Left ventricle myocardium superior (tissue), 1 donor: ENCODE measurements around the gene MGMT. TPM values are rescaled to one million over a fixed set of nuclear protein-coding genes. Genes with fewer than 3 reads are reported as not detected.

Experiments used
- ATAC-seq: fragments of 200-7000 bp; cut with Tn5 transposase; one replicate; pipeline ENCODE4 v1.9.1; 2020; ENCODE audit warnings: mild to moderate bottlenecking, moderate library complexity
- DNase-seq: peaks from one replicate; pipeline ENCODE4 v3.0.0-alpha.2; 2020
- intact Hi-C: fragments of 100-400 bp; cut with micrococcal nuclease; formaldehyde crosslinking; loops from one replicate; pipeline ENCODE4 v1.11.0; 2022
- total RNA-seq: library from RNA; stranded (reverse); fragmentation: NEBNext Ultra II Directional; extraction: Animal tissue kit (Norgen Biotek cat#: 25700); gene quantifications from one replicate; pipeline ENCODE4 v1.2.1, GENCODE V29; 2021
- donor health status: DM: no; HTN: yes; CAD: no; lungs with severe emphysema.

MGMT gene
- total RNA-seq, 1 donor from 2014 or later = 16.7 TPM

DNA sequence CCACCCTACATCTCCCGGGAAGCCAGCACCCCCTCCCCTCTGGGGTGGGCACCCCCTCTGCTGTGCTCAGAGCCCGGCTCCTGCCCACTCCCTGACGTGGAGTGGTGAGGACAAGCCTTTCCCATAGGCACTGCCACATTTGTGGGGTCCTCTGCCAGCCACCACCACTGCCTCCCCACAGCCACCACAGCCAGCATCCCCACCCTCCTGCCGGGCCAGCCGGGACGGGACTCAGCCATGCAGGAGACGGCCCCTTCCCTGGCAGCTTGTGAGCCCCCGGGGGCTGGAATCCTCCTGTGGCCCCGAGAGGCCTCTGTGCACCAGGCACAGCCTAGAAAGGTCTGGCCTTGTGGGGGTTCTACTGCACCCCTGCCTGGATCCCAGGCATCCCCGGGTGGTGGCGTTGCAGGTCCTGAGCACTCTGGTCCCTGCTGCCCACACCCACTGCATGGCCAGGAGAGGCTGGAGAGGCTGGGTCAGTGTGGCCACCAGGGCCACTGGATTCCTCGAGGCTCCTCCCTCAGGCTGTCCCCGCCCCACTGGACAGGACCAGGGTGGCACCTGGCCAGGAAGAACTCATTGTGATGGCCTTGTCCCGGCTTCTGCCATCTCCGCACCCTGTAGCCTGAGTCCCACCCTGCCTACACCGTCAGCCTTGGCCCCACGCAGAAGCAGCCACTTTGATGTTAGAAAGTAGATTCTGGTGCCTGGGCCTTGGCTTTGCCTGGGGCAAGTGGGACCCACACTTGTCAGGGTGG, 349.0 kb downstream of the MGMT start:
- ATAC-seq (no peak), DNase-seq (no peak)

DNA sequence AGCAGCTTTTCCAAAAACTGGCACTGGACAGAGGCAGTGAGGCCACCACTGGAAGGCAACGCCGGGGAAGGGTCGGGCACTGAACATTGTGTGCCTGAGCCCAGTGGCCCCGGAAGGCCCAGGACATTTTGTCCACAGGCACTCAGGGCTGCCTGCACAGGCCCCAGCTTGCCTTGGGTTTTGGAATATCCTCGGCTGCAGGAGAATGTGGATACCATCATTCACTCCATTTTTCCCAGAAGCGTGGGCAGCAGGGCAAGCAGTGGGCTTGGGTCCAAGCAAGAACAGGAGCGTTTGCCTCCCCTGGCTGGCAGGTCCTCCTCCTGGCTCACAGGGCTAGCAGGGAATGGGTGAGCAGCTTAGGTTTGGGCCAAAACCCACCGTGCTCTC, 349.6 kb downstream of the MGMT start:
- DNase-seq = no peak
- ATAC-seq = no peak
- intact Hi-C loops = no loop called here

More for the DNA sequence above, 349.0 kb downstream of the MGMT start:
- intact Hi-C loops = no loop called here
